GM12878 (cell line): ENCODE data around the gene SHCBP1L. TPM values are rescaled to one million over a fixed set of nuclear protein-coding genes. Genes with fewer than 3 reads are reported as not detected.

Experiments
- ATAC-seq: fragments of 200-7000 bp; cut with Tn5 transposase; 3 replicates; pipeline ENCODE4 v1.9.1; 2020; ENCODE audit warnings: mild to moderate bottlenecking, moderate library complexity
- BruUV-seq: library from RNA; stranded (reverse); fragments of 400-500 nt; replicated peaks from 2 replicates; lab custom pipeline; 2021; lab: Mats Ljungman, UMichigan
- CTCF ChIA-PET: fragments of 300-600 bp; sonication (Branson Sonifier 250); formaldehyde crosslinking; extraction: SDS; loops from one replicate; lab custom pipeline; 2021; ENCODE audit warnings: inconsistent platforms; lab: Yijun Ruan, JAX
- POLR2A ChIA-PET: fragments of 350-600 bp; formaldehyde crosslinking; extraction: SDS; loops from one replicate; lab custom pipeline; 2021; ENCODE audit warnings: inconsistent platforms; lab: Charles Lee
- RAD21 ChIA-PET: fragments of 300-600 bp; sonication (Branson Sonifier 250); formaldehyde crosslinking; loops from one replicate; lab custom pipeline; 2023; ENCODE audit warnings: antibody characterized with exemption; ENCODE audit not compliant: unreplicated experiment; lab: Charles Lee
- SMC1A ChIA-PET: fragments of 300-600 bp; sonication (Branson Sonifier 250); formaldehyde crosslinking; loops from one replicate; lab custom pipeline; 2023; ENCODE audit not compliant: unreplicated experiment, uncharacterized antibody; lab: Charles Lee
- DNase-seq: peaks from one replicate; pipeline ENCODE4 v3.0.0-alpha.2; 2011; ENCODE audit warnings: low read depth, low spot score
- FAIRE-seq: peaks from 3 replicates; lab custom pipeline; 2011; peaks lifted over from hg19 to GRCh38; lab: Jason Lieb, UNC
- H2AFZ ChIP-seq: 2 replicates; pipeline ENCODE4 v1.6.0; 2011; ENCODE audit warnings: low read depth, low read length, control low read depth; ENCODE audit not compliant: control insufficient read depth
- H3K27ac ChIP-seq: 2 replicates; pipeline ENCODE4 v1.5.1; 2011; ENCODE audit warnings: control low read depth; ENCODE audit not compliant: control insufficient read depth, insufficient read depth
- H3K27me3 ChIP-seq, 2 experiments: replicated peaks in 1 of 2; 2 replicates each; pipeline versions ENCODE4 v1.6.0 to v1.6.1; 2011; ENCODE audit warnings: low read length in 1 of 2; ENCODE audit not compliant: control insufficient read depth in 2 of 2, insufficient read depth in 2 of 2
- H3K36me3 ChIP-seq, 2 experiments: 2 replicates each; pipeline ENCODE4 v1.5.1; 2011; ENCODE audit warnings: low read length in 1 of 2; ENCODE audit not compliant: control insufficient read depth in 2 of 2, insufficient read depth in 2 of 2
- H3K4me1 ChIP-seq: 2 replicates; pipeline ENCODE4 v1.6.1; 2011; ENCODE audit warnings: mild to moderate bottlenecking, low read length, moderate library complexity, mixed read lengths; ENCODE audit not compliant: control insufficient read depth, insufficient read depth
- H3K4me2 ChIP-seq: 2 replicates; pipeline ENCODE4 v1.6.0; 2011; ENCODE audit warnings: control low read depth; ENCODE audit not compliant: control insufficient read depth, insufficient read depth
- H3K4me3 ChIP-seq: fragments of 200-600 bp; sonication (generic); 2 replicates; pipeline ENCODE4 v1.5.1; 2016
- H3K79me2 ChIP-seq: 2 replicates; pipeline ENCODE4 v1.6.0; 2011; ENCODE audit warnings: low read length; ENCODE audit not compliant: control insufficient read depth, insufficient read depth
- H3K9ac ChIP-seq: 2 replicates; pipeline ENCODE4 v1.8.0; 2011; ENCODE audit warnings: low read length, control low read depth, mixed read lengths; ENCODE audit not compliant: control insufficient read depth, insufficient read depth
- H3K9me3 ChIP-seq: replicated peaks from 3 replicates; pipeline ENCODE4 v1.5.1; 2011; ENCODE audit warnings: mild to moderate bottlenecking, low read length; ENCODE audit not compliant: control insufficient read depth, insufficient read depth
- H4K20me1 ChIP-seq: 2 replicates; pipeline ENCODE4 v1.6.0; 2011; ENCODE audit not compliant: control insufficient read depth, insufficient read depth
- CBX3 ChIP-seq: fragments of 200-600 bp; sonication (generic); IDR thresholded peaks from 2 replicates; pipeline ENCODE4 v1.6.1; 2016; ENCODE audit warnings: low read depth, borderline replicate concordance
- CHD4 ChIP-seq: fragments of 200-600 bp; sonication (generic); IDR thresholded peaks from 2 replicates; pipeline ENCODE4 v1.6.1; 2016; ENCODE audit warnings: mild to moderate bottlenecking
- ESRRA ChIP-seq: IDR thresholded peaks from 2 replicates; pipeline ENCODE4 v1.6.1; 2012; ENCODE audit warnings: mild to moderate bottlenecking, low read length, improper control_type of control experiment
- FOS ChIP-seq: IDR thresholded peaks from 3 replicates; pipeline ENCODE4 v1.6.1; 2011; ENCODE audit warnings: borderline replicate concordance; ENCODE audit not compliant: insufficient read length; ENCODE audit errors: extremely low read depth
- GATAD2B ChIP-seq: fragments of 450-650 bp; conservative IDR thresholded peaks from 2 replicates; pipeline ENCODE4 v1.6.1; 2017; ENCODE audit warnings: low read depth, mild to moderate bottlenecking, moderate library complexity
- IRF4 ChIP-seq: IDR thresholded peaks from 2 replicates; pipeline ENCODE4 v1.6.1; 2011; ENCODE audit warnings: low read depth, low read length
- MYB ChIP-seq: fragments of 150-350 bp; IDR thresholded peaks from 2 replicates; pipeline ENCODE4 v1.6.1; 2014; ENCODE audit warnings: mild to moderate bottlenecking, low read depth, low read length, borderline replicate concordance
- NR2C2 ChIP-seq: IDR thresholded peaks from 2 replicates; pipeline ENCODE4 v1.6.1; 2011; ENCODE audit warnings: borderline replicate concordance, low read depth; ENCODE audit not compliant: control insufficient read depth, insufficient read length
- SREBF2 ChIP-seq: IDR thresholded peaks from 2 replicates; pipeline ENCODE4 v1.6.1; 2012; ENCODE audit warnings: mild to moderate bottlenecking, low read length
- WRNIP1 ChIP-seq: IDR thresholded peaks from 2 replicates; pipeline ENCODE4 v1.6.1; 2011; ENCODE audit warnings: low read depth, low read length, improper control_type of control experiment, borderline replicate concordance
- ZNF207 ChIP-seq: fragments of 450-650 bp; IDR thresholded peaks from 2 replicates; pipeline ENCODE4 v1.6.1; 2014; ENCODE audit warnings: antibody characterized with exemption, mild to moderate bottlenecking, borderline replicate concordance
- ZNF217 ChIP-seq: fragments of 450-650 bp; IDR thresholded peaks from 2 replicates; pipeline ENCODE4 v1.6.1; 2017; ENCODE audit warnings: antibody characterized with exemption, mild to moderate bottlenecking
- ZSCAN29 ChIP-seq: fragments of 450-650 bp; IDR thresholded peaks from 2 replicates; pipeline ENCODE4 v1.6.1; 2017; ENCODE audit warnings: mild to moderate bottlenecking, moderate library complexity
- WGBS: methylation state at CpG from one replicate; pipeline ENCODE4 v1.1.6; 2016; ENCODE audit warnings: low lambda C conversion rate; ENCODE audit not compliant: insufficient replicate concordance, insufficient coverage; ENCODE audit errors: missing lambda C conversion rate; 5-methylcytosine and 5-hydroxymethylcytosine counted together
- in situ Hi-C: fragments of 300-500 bp; cut with MboI; formaldehyde crosslinking; loops from 9 replicates; pipeline ENCODE4 v1.14.3; 2018; ENCODE audit warnings: mixed read lengths
- intact Hi-C: fragments of 100-400 bp; cut with micrococcal nuclease; formaldehyde crosslinking; loops from one replicate; pipeline ENCODE4 v1.14.2; 2022; ENCODE audit not compliant: unreplicated experiment
- polyA plus RNA-seq, 11 experiments: library from polyadenylated mRNA; depleted of rRNA in 4 of 11; unstranded in 6 of 11; stranded (reverse) in 5 of 11; fragments of >200 nt; fragmentation: Nextera tagmentation in 4 of 11; fragmentation: Illumina TruSeq in 1 of 11; extraction: Ambion mirVana in 4 of 11; extraction: Trizol in 1 of 11; gene quantifications; 1 replicate in 1 of 11; 2 replicates in 10 of 11; pipeline versions ENCODE4 v1.2.1 to v1.2.3, GENCODE V29; 2011 to 2016; ENCODE audit warnings: inconsistent platforms in 2 of 11, missing spikeins in 2 of 11, low read depth in 1 of 11
- total RNA-seq, 4 experiments: library from RNA; depleted of rRNA in 3 of 4; stranded (reverse); fragments of >200 nt in 3 of 4; fragmentation: Illumina TruSeq in 1 of 4; extraction: Trizol in 1 of 4; gene quantifications; 2 replicates each; pipeline versions ENCODE4 v1.2.1 to v1.2.3, GENCODE V29; 2013 to 2021
- TF ChIP-seq, protein P1 (sequence below): fragments of 450-650 bp; IDR thresholded peaks from 2 replicates; pipeline ENCODE4 v1.6.1; 2017; ENCODE audit warnings: mild to moderate bottlenecking, moderate library complexity
- TF ChIP-seq, protein P2 (sequence below): fragments of 150-350 bp; IDR thresholded peaks from 2 replicates; pipeline ENCODE4 v1.6.1; 2016; ENCODE audit warnings: low read depth, low read length
- TF ChIP-seq, protein P3 (sequence below): fragments of 450-650 bp; conservative IDR thresholded peaks from 2 replicates; pipeline ENCODE4 v1.6.1; 2017; ENCODE audit warnings: mild to moderate bottlenecking, moderate library complexity

Gene SHCBP1L
- total and polyA plus RNA-seq, 10 of the 15 experiments (the other 5 are each of a cell fraction or from before 2014, with no cell fraction given), result not detected

DNA sequence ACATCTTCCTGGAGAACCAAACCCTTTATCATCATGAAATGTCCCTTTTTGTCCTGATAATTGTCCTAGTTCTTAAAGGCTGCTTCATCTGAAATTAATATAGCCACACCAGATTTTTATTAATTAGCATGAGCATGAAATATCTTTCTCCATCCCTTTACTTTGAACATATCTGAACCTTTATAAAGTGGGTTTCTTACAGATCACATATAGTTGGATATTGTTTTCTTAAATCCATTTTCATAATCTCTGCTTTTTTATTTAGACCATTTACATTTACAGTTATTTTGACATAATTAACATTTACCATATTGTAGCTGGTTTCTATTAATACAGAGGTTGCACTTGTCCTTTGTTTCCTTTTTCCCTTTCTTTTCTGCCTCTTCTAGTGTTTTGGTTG, 17.2 kb downstream of the SHCBP1L start (continued):
- TF ChIP-seq, protein P1, sequence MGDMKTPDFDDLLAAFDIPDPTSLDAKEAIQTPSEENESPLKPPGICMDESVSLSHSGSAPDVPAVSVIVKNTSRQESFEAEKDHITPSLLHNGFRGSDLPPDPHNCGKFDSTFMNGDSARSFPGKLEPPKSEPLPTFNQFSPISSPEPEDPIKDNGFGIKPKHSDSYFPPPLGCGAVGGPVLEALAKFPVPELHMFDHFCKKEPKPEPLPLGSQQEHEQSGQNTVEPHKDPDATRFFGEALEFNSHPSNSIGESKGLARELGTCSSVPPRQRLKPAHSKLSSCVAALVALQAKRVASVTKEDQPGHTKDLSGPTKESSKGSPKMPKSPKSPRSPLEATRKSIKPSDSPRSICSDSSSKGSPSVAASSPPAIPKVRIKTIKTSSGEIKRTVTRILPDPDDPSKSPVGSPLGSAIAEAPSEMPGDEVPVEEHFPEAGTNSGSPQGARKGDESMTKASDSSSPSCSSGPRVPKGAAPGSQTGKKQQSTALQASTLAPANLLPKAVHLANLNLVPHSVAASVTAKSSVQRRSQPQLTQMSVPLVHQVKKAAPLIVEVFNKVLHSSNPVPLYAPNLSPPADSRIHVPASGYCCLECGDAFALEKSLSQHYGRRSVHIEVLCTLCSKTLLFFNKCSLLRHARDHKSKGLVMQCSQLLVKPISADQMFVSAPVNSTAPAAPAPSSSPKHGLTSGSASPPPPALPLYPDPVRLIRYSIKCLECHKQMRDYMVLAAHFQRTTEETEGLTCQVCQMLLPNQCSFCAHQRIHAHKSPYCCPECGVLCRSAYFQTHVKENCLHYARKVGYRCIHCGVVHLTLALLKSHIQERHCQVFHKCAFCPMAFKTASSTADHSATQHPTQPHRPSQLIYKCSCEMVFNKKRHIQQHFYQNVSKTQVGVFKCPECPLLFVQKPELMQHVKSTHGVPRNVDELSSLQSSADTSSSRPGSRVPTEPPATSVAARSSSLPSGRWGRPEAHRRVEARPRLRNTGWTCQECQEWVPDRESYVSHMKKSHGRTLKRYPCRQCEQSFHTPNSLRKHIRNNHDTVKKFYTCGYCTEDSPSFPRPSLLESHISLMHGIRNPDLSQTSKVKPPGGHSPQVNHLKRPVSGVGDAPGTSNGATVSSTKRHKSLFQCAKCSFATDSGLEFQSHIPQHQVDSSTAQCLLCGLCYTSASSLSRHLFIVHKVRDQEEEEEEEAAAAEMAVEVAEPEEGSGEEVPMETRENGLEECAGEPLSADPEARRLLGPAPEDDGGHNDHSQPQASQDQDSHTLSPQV, result no peak
- TF ChIP-seq IRF4 (no peak), FOS (no peak)
- TF ChIP-seq, all 136 proteins: peak for 0

DNA sequence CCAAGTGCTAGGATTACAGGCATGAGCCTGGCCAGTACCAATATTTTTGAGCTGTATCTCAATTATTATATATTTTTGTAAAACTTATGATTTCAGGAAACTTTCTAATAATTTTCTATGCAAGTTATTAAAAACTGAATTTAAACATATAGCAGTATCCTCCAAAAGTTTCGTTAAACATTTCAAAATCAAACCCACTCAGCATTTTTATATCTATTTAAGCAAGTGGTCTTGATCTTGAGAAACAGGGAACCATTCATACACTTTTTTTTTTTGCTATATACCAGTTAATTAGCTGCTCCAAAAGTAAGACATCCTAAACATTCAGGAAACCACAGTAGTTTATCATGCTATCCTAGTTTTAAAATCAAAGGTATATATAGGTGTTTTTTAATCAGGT, 22.0 kb downstream of the SHCBP1L start:
- CTCF ChIA-PET, result no interaction called here
- in situ Hi-C loops (no loop called here), intact Hi-C loops (no loop called here)
- no peaks in the 10 kb centered on the region for H3K4me1 ChIP-seq
- POLR2A ChIA-PET, result interaction anchor here (1.0 kb wide), 1 partner anchor 52 kb away, joined by 3 read pairs; no protein-coding TSS in a partner anchor
- FAIRE-seq (no peak), DNase-seq (no peak), ATAC-seq (no peak)
- SMC1A ChIA-PET, result no interaction called here
- RAD21 ChIA-PET, result no interaction called here
- H3K9ac ChIP-seq, result no peak overlapping the region
- no peak overlapping the region for H2AFZ ChIP-seq
- H4K20me1 ChIP-seq, result no peaks in the 10 kb centered on the region
- H3K4me3 ChIP-seq, result no peak overlapping the region
- no peaks in the 10 kb centered on the region for H3K9me3 ChIP-seq
- 0% methylated on average over 1 of the region's 1 CpG for WGBS
- no TSS peak for BruUV-seq
- H3K36me3 ChIP-seq, result no peaks in the 10 kb centered on the region
- H3K79me2 ChIP-seq, result no peaks in the 10 kb centered on the region
- H3K4me2 ChIP-seq, result no peak overlapping the region
- no peak overlapping the region for H3K27ac ChIP-seq
- no peaks in the 10 kb centered on the region for H3K27me3 ChIP-seq
- TF ChIP-seq WRNIP1 (no peak), CHD4 (no peak), ZNF217 (no peak), ESRRA (no peak), ZNF207 (no peak), ZSCAN29 (no peak), NR2C2 (no peak), CBX3 (no peak), SREBF2 (no peak), MYB (no peak), GATAD2B (no peak)
- TF ChIP-seq, protein P2, sequence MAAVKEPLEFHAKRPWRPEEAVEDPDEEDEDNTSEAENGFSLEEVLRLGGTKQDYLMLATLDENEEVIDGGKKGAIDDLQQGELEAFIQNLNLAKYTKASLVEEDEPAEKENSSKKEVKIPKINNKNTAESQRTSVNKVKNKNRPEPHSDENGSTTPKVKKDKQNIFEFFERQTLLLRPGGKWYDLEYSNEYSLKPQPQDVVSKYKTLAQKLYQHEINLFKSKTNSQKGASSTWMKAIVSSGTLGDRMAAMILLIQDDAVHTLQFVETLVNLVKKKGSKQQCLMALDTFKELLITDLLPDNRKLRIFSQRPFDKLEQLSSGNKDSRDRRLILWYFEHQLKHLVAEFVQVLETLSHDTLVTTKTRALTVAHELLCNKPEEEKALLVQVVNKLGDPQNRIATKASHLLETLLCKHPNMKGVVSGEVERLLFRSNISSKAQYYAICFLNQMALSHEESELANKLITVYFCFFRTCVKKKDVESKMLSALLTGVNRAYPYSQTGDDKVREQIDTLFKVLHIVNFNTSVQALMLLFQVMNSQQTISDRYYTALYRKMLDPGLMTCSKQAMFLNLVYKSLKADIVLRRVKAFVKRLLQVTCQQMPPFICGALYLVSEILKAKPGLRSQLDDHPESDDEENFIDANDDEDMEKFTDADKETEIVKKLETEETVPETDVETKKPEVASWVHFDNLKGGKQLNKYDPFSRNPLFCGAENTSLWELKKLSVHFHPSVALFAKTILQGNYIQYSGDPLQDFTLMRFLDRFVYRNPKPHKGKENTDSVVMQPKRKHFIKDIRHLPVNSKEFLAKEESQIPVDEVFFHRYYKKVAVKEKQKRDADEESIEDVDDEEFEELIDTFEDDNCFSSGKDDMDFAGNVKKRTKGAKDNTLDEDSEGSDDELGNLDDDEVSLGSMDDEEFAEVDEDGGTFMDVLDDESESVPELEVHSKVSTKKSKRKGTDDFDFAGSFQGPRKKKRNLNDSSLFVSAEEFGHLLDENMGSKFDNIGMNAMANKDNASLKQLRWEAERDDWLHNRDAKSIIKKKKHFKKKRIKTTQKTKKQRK, result no peak
- TF ChIP-seq, protein P3, sequence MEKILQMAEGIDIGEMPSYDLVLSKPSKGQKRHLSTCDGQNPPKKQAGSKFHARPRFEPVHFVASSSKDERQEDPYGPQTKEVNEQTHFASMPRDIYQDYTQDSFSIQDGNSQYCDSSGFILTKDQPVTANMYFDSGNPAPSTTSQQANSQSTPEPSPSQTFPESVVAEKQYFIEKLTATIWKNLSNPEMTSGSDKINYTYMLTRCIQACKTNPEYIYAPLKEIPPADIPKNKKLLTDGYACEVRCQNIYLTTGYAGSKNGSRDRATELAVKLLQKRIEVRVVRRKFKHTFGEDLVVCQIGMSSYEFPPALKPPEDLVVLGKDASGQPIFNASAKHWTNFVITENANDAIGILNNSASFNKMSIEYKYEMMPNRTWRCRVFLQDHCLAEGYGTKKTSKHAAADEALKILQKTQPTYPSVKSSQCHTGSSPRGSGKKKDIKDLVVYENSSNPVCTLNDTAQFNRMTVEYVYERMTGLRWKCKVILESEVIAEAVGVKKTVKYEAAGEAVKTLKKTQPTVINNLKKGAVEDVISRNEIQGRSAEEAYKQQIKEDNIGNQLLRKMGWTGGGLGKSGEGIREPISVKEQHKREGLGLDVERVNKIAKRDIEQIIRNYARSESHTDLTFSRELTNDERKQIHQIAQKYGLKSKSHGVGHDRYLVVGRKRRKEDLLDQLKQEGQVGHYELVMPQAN, result no peak
